ENCODE data around the gene C2orf68. TPM values are rescaled to one million over a fixed set of nuclear protein-coding genes. Genes with fewer than 3 reads are reported as not detected.

C2orf68 gene
- total and polyA plus RNA-seq, 9 of the 15 experiments (the other 6 are each of a cell fraction or from before 2014, with no cell fraction given) = 22.1 to 50.0 (median 31.8) TPM

DNA sequence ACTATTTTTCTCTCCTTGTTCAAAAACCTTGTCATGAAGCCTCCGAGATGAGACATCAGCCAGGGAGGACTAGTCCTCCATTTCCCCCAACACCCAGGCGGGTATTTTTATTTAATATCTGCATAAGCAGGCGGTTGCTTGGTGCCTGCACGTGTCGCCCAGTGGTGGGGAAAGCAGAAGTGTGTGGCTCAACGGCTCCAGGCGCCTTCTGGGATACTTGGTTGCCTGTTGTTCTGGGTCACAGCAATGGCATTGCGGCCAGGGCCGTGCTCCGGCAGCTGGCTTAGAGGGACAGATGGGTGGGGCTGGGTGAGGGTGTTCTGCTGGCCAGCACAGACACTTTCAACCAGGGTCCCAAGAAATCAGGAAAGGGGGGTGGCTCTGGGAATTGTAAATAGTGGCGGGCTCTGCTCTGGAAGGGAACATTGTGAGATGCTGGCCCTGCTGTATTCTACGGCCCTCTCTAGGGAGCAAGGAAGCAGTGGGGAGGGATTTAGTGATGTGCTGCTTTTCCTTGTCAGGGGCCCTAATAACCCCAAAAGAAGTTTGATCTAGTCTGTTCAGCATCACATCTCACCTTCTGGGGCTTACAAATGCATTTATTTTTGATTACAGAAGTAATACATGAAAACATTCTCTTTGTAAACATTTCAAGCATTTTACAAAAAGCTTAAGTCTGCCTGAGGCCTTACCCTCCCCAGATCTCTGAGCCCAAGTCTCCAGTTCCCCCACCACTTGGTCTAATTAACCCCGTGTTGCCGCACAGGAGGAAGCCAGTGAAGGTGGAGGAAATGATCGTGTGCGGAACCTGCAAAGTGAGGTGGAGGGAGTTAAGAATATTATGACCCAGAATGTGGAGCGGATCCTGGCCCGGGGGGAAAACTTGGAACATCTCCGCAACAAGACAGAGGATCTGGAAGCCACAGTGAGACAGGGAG is 33.4 kb downstream of the C2orf68 start (continued):
- TF ChIP-seq CEBPG (CRISPR knock-in tag; IDR thresholded peaks at IDR 0.05) = no peak
- no peak for TF ChIP-seq CEBPG (tag; conservative IDR thresholded peaks at IDR 0.05 in 1 of 2, IDR thresholded peaks at IDR 0.05 in 1 of 2)
- no peak for TF ChIP-seq SP2 (IDR thresholded peaks at IDR 0.05; ENCODE audit: extremely low read depth, low read depth, low read length, poor library complexity, severe bottlenecking)
- TF ChIP-seq TARDBP (IDR thresholded peaks at IDR 0.05) = no peak
- no peak for TF ChIP-seq KLF13 (tag; IDR thresholded peaks at IDR 0.05; ENCODE audit: borderline replicate concordance, low read depth)
- peak in 1 of 2 experiments; percentile 57; a peak in 1 of 4 replicates for TF ChIP-seq HDAC1 (IDR thresholded peaks at IDR 0.05)
- TF ChIP-seq PPARD (CRISPR knock-in tag; IDR thresholded peaks at IDR 0.05) = no peak
- TF ChIP-seq DACH1 (IDR thresholded peaks at IDR 0.05; ENCODE audit: partially characterized antibody) = no peak
- TF ChIP-seq PHB (CRISPR knock-in tag; IDR thresholded peaks at IDR 0.05) = no peak
- no peak for TF ChIP-seq MED1 (CRISPR knock-in tag; IDR thresholded peaks at IDR 0.05; ENCODE audit: borderline replicate concordance)
- TF ChIP-seq, protein P1, sequence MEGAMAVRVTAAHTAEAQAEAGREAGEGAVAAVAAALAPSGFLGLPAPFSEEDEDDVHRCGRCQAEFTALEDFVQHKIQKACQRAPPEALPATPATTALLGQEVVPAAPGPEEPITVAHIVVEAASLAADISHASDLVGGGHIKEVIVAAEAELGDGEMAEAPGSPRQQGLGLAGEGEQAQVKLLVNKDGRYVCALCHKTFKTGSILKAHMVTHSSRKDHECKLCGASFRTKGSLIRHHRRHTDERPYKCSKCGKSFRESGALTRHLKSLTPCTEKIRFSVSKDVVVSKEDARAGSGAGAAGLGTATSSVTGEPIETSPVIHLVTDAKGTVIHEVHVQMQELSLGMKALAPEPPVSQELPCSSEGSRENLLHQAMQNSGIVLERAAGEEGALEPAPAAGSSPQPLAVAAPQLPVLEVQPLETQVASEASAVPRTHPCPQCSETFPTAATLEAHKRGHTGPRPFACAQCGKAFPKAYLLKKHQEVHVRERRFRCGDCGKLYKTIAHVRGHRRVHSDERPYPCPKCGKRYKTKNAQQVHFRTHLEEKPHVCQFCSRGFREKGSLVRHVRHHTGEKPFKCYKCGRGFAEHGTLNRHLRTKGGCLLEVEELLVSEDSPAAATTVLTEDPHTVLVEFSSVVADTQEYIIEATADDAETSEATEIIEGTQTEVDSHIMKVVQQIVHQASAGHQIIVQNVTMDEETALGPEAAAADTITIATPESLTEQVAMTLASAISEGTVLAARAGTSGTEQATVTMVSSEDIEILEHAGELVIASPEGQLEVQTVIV (CRISPR knock-in tag; IDR thresholded peaks at IDR 0.05; ENCODE audit: borderline replicate concordance) = no peak
- TF ChIP-seq, protein P2, sequence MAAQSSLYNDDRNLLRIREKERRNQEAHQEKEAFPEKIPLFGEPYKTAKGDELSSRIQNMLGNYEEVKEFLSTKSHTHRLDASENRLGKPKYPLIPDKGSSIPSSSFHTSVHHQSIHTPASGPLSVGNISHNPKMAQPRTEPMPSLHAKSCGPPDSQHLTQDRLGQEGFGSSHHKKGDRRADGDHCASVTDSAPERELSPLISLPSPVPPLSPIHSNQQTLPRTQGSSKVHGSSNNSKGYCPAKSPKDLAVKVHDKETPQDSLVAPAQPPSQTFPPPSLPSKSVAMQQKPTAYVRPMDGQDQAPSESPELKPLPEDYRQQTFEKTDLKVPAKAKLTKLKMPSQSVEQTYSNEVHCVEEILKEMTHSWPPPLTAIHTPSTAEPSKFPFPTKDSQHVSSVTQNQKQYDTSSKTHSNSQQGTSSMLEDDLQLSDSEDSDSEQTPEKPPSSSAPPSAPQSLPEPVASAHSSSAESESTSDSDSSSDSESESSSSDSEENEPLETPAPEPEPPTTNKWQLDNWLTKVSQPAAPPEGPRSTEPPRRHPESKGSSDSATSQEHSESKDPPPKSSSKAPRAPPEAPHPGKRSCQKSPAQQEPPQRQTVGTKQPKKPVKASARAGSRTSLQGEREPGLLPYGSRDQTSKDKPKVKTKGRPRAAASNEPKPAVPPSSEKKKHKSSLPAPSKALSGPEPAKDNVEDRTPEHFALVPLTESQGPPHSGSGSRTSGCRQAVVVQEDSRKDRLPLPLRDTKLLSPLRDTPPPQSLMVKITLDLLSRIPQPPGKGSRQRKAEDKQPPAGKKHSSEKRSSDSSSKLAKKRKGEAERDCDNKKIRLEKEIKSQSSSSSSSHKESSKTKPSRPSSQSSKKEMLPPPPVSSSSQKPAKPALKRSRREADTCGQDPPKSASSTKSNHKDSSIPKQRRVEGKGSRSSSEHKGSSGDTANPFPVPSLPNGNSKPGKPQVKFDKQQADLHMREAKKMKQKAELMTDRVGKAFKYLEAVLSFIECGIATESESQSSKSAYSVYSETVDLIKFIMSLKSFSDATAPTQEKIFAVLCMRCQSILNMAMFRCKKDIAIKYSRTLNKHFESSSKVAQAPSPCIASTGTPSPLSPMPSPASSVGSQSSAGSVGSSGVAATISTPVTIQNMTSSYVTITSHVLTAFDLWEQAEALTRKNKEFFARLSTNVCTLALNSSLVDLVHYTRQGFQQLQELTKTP (IDR thresholded peaks at IDR 0.05; ENCODE audit: low read depth in 1 of 2, partially characterized antibody in 2 of 2) = no peak
- TF ChIP-seq, protein P3, sequence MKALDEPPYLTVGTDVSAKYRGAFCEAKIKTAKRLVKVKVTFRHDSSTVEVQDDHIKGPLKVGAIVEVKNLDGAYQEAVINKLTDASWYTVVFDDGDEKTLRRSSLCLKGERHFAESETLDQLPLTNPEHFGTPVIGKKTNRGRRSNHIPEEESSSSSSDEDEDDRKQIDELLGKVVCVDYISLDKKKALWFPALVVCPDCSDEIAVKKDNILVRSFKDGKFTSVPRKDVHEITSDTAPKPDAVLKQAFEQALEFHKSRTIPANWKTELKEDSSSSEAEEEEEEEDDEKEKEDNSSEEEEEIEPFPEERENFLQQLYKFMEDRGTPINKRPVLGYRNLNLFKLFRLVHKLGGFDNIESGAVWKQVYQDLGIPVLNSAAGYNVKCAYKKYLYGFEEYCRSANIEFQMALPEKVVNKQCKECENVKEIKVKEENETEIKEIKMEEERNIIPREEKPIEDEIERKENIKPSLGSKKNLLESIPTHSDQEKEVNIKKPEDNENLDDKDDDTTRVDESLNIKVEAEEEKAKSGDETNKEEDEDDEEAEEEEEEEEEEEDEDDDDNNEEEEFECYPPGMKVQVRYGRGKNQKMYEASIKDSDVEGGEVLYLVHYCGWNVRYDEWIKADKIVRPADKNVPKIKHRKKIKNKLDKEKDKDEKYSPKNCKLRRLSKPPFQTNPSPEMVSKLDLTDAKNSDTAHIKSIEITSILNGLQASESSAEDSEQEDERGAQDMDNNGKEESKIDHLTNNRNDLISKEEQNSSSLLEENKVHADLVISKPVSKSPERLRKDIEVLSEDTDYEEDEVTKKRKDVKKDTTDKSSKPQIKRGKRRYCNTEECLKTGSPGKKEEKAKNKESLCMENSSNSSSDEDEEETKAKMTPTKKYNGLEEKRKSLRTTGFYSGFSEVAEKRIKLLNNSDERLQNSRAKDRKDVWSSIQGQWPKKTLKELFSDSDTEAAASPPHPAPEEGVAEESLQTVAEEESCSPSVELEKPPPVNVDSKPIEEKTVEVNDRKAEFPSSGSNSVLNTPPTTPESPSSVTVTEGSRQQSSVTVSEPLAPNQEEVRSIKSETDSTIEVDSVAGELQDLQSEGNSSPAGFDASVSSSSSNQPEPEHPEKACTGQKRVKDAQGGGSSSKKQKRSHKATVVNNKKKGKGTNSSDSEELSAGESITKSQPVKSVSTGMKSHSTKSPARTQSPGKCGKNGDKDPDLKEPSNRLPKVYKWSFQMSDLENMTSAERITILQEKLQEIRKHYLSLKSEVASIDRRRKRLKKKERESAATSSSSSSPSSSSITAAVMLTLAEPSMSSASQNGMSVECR (CRISPR knock-in tag; IDR thresholded peaks at IDR 0.05) = no peak
- peak; percentile 10; the same call in 1 of the 2 replicates for TF ChIP-seq ZBTB7A (IDR thresholded peaks at IDR 0.05; ENCODE audit: borderline replicate concordance, control insufficient read depth, low read depth, low read length)
